A549 (cell line): Measurements from ENCODE around the gene IGF1. TPM values are rescaled to one million over a fixed set of nuclear protein-coding genes. Genes with fewer than 3 reads are reported as not detected.

Experiments used
- ATAC-seq, 2 experiments: fragments of 200-7000 bp in 1 of 2; fragments of >200 bp in 1 of 2; cut with Nextera tagmentation in 1 of 2; cut with Tn5 transposase in 1 of 2; 3 replicates each; pipeline versions ENCODE4 v1.8.0 to v1.9.1; 2018 to 2020; ENCODE audit warnings: mild to moderate bottlenecking in 1 of 2, moderate library complexity in 1 of 2
- CTCF ChIA-PET: fragments of 300-600 bp; sonication (Branson Sonifier 250); formaldehyde crosslinking; extraction: SDS; loops from one replicate; lab custom pipeline; 2021; ENCODE audit warnings: antibody characterized with exemption, inconsistent platforms; lab: Yijun Ruan, JAX
- POLR2A ChIA-PET: fragments of 350-600 bp; formaldehyde crosslinking; extraction: SDS; loops from one replicate; lab custom pipeline; 2021; ENCODE audit warnings: antibody characterized with exemption, inconsistent platforms; lab: Yijun Ruan, JAX
- DNase-seq, 2 experiments: peaks; one replicate each; pipeline versions ENCODE4 v3.0.0 to v3.0.0-alpha.2; 2011 to 2016; ENCODE audit warnings: low read depth in 1 of 2, low spot score in 1 of 2
- FAIRE-seq: peaks from 2 replicates; lab custom pipeline; 2011; peaks lifted over from hg19 to GRCh38; lab: Jason Lieb, UNC
- H3K27ac ChIP-seq, 2 experiments: fragments of >200 bp; sonication (Bioruptor Twin); formaldehyde crosslinking; 3 replicates each; pipeline ENCODE4 v1.5.1; 2016 to 2017
- H3K4me1 ChIP-seq: fragments of >200 bp; sonication (Bioruptor Twin); formaldehyde crosslinking; 3 replicates; pipeline ENCODE4 v1.6.1; 2016
- H3K4me2 ChIP-seq: fragments of >200 bp; sonication (Bioruptor Twin); formaldehyde crosslinking; 3 replicates; pipeline ENCODE4 v1.6.1; 2016
- H3K4me3 ChIP-seq: fragments of >200 bp; sonication (Bioruptor Twin); formaldehyde crosslinking; 3 replicates; pipeline ENCODE4 v1.5.1; 2016
- H3K9me3 ChIP-seq: fragments of >200 bp; sonication (Bioruptor Twin); formaldehyde crosslinking; 3 replicates; pipeline ENCODE4 v1.6.1; 2016
- EHF ChIP-seq: fragments of 250-450 bp; sonication (Bioruptor Pico); IDR thresholded peaks from 2 replicates; pipeline ENCODE4 v1.5.0; 2020; ENCODE audit warnings: mild to moderate bottlenecking
- ELK1 ChIP-seq: fragments of 150-350 bp; IDR thresholded peaks from 2 replicates; pipeline ENCODE4 v1.6.1; 2014; ENCODE audit warnings: low read depth, mild to moderate bottlenecking, low read length
- EP300 ChIP-seq, 2 experiments: fragments of >200 bp; sonication (Bioruptor Twin); formaldehyde crosslinking; IDR thresholded peaks; 2 replicates in 1 of 2; 3 replicates in 1 of 2; pipeline ENCODE4 v1.6.1; 2016 to 2017
- ESRRA ChIP-seq: fragments of 150-350 bp; IDR thresholded peaks from 2 replicates; pipeline ENCODE4 v1.6.1; 2014; ENCODE audit warnings: mild to moderate bottlenecking, low read length, borderline replicate concordance
- GATA3 ChIP-seq: IDR thresholded peaks from 2 replicates; pipeline ENCODE4 v1.6.1; 2012; ENCODE audit warnings: borderline replicate concordance
- HES2 ChIP-seq: fragments of >200 bp; sonication (Bioruptor Twin); formaldehyde crosslinking; IDR thresholded peaks from 2 replicates; pipeline ENCODE4 v1.6.1; 2016
- MAFK ChIP-seq: fragments of 450-650 bp; IDR thresholded peaks from 2 replicates; pipeline ENCODE4 v1.6.1; 2014; ENCODE audit not compliant: partially characterized antibody
- NPAS2 ChIP-seq: fragments of 250-450 bp; sonication (Bioruptor Pico); IDR thresholded peaks from 2 replicates; pipeline ENCODE4 v1.8.0; 2022; ENCODE audit warnings: mild to moderate bottlenecking, moderate library complexity, borderline replicate concordance
- NR3C1 ChIP-seq: fragments of >200 bp; sonication (Bioruptor Twin); formaldehyde crosslinking; IDR thresholded peaks from 3 replicates; pipeline ENCODE4 v1.6.1; 2017
- PBX3 ChIP-seq: IDR thresholded peaks from 2 replicates; pipeline ENCODE4 v1.6.1; 2012
- PHF8 ChIP-seq: fragments of 200-600 bp; sonication (generic); IDR thresholded peaks from 2 replicates; pipeline ENCODE4 v1.6.1; 2016; ENCODE audit warnings: low read depth, mild to moderate bottlenecking, antibody characterized with exemption, moderate library complexity, borderline replicate concordance
- RCOR1 ChIP-seq: fragments of 150-350 bp; IDR thresholded peaks from 2 replicates; pipeline ENCODE4 v1.6.1; 2014; ENCODE audit warnings: antibody characterized with exemption, low read length, low read depth
- TFCP2L1 ChIP-seq: fragments of 250-450 bp; sonication (Bioruptor Pico); IDR thresholded peaks from 2 replicates; pipeline ENCODE4 v1.5.0; 2021; ENCODE audit warnings: mild to moderate bottlenecking
- ZFP36 ChIP-seq: fragments of 450-650 bp; IDR thresholded peaks from 2 replicates; pipeline ENCODE4 v1.6.1; 2014; ENCODE audit warnings: borderline replicate concordance; ENCODE audit not compliant: partially characterized antibody
- WGBS: methylation state at CpG from one replicate; pipeline ENCODE4 v1.1.6; 2017; ENCODE audit errors: missing lambda C conversion rate; 5-methylcytosine and 5-hydroxymethylcytosine counted together
- polyA plus RNA-seq, 4 experiments: library from polyadenylated mRNA; depleted of rRNA in 3 of 4; stranded (reverse); fragments of >200 nt; fragmentation: RNase III in 1 of 4; extraction: RNeasy Plus Mini Kit Qiagen cat#74134 plus additional on column Dnase treatment in 1 of 4; gene quantifications; 2 replicates in 3 of 4; 3 replicates in 1 of 4; pipeline ENCODE4 v1.2.3, GENCODE V29; 2011 to 2017

Gene IGF1
- polyA plus RNA-seq, 2 of the 4 experiments (the other 2 are of a cell fraction), result 0.16 TPM; not detected in 1

- peak in 1 of 2 experiments; percentile 13 for DNase-seq
- 0 out of 3 replicates have a peak, but pooled peaks cover 6% of the 10 kb centered on the region for H3K4me1 ChIP-seq
- no peak overlapping the region for H3K4me2 ChIP-seq
- POLR2A ChIA-PET, result no interaction called here
- no peak overlapping the region for H3K27ac ChIP-seq
- CTCF ChIA-PET, result interaction anchor here (1.2 to 1.7 kb wide), 2 partner anchors 257 to 259 kb away, joined by 3 to 5 read pairs; no protein-coding TSS in a partner anchor
- TF ChIP-seq PHF8 (no peak), RCOR1 (no peak), NR3C1 (no peak), ELK1 (no peak), ZFP36 (no peak), PBX3 (no peak), GATA3 (no peak), EP300 (IDR thresholded peaks at IDR 0.05) (no peak), EHF (no peak), MAFK (no peak), HES2 (no peak)
- no peaks in the 10 kb centered on the region for H3K9me3 ChIP-seq
- no peak for FAIRE-seq
- ATAC-seq, result no peak
- no peak overlapping the region for H3K4me3 ChIP-seq
Measured at GRCh38 chr12:102481705-102482425, 1.5 kb upstream of the IGF1 start.

GRCh38 chr12:102479939-102480338 lies 424 bp downstream of the IGF1 start:
- ATAC-seq (no peak), FAIRE-seq (no peak), DNase-seq (no peak)
- Histone ChIP-seq H3K4me2 (no peak overlapping the region), H3K4me1 (peaks cover 8% of the 10 kb centered on the region; the same call in 1 of the 3 replicates), H3K4me3 (no peak overlapping the region), H3K27ac (no peak overlapping the region), H3K9me3 (no peaks in the 10 kb centered on the region)
- peak; percentile 85 for TF ChIP-seq MAFK
- no peak for TF ChIP-seq TFCP2L1 (CRISPR knock-in tag)
- no peak for TF ChIP-seq NPAS2
- 72% methylated on average over 4 of the region's 4 CpGs for WGBS
- POLR2A ChIA-PET, result no interaction called here
- CTCF ChIA-PET, result interaction anchor here (0.6 kb wide), 2 partner anchors 92 to 262 kb away, joined by 3 to 4 read pairs; no protein-coding TSS in a partner anchor

- ATAC-seq (no peak), FAIRE-seq (no peak), DNase-seq (no peak)
- TF ChIP-seq NPAS2, result no peak
- TF ChIP-seq MAFK, result peak; percentile 91
- TF ChIP-seq ESRRA, result no peak
- H3K4me3 ChIP-seq, result no peak overlapping the region
- peaks cover 15% of the 10 kb centered on the region; the same call in 2 of the 3 replicates for H3K4me1 ChIP-seq
- H3K9me3 ChIP-seq, result no peaks in the 10 kb centered on the region
- CTCF ChIA-PET, result interaction anchor here (0.9 kb wide), 1 partner anchor 384 kb away, joined by 3 read pairs; no protein-coding TSS in a partner anchor
- H3K4me2 ChIP-seq, result no peak overlapping the region
- WGBS, result 70% methylated on average over 11 of the region's 11 CpGs
- no peak overlapping the region for H3K27ac ChIP-seq
- POLR2A ChIA-PET, result no interaction called here
Measured at GRCh38 chr12:102479099-102479885, 1.1 kb downstream of the IGF1 start.
